T-cell (primary cell): ENCODE results near the gene MAGEF1. TPM values are rescaled to one million over a fixed set of nuclear protein-coding genes. Genes with fewer than 3 reads are reported as not detected.

Experiments used
- ATAC-seq, 4 experiments: fragments of 200-7000 bp in 3 of 4; fragments of 150-1000 bp in 1 of 4; cut with Tn5 transposase; replicated peaks in 1 of 4; 1 replicate in 3 of 4; 2 replicates in 1 of 4; pipeline ENCODE4 v1.10.0; 2021; ENCODE audit warnings: moderate library complexity in 3 of 4, mild to moderate bottlenecking in 2 of 4, moderate number of reproducible peaks in 1 of 4
- CTCF ChIA-PET, 2 donors: fragments of 300-600 bp; sonication (Branson Sonifier 250); formaldehyde crosslinking; loops; one replicate each; lab custom pipeline; 2022; ENCODE audit warnings: antibody characterized with exemption in 2 of 2; lab: Charles Lee
- POLR2A ChIA-PET, 2 donors: fragments of 300-600 bp; sonication (Branson Sonifier 250); formaldehyde crosslinking; loops; one replicate each; lab custom pipeline; 2022; ENCODE audit warnings: antibody characterized with exemption in 2 of 2; lab: Charles Lee
- DNase-seq, 35 experiments: peaks; one replicate each; pipeline versions ENCODE4 v3.0.0 to v3.0.0-alpha.2; 2013 to 2023
- H3K27ac ChIP-seq: one replicate; pipeline ENCODE4 v1.5.1; 2013; ENCODE audit warnings: low read length
- H3K27me3 ChIP-seq, 2 experiments: replicated peaks in 1 of 2; 1 replicate in 1 of 2; 2 replicates in 1 of 2; pipeline versions ENCODE4 v1.6.1 to v1.7.0; 2013; ENCODE audit warnings: low read length in 1 of 2, mixed read lengths in 1 of 2; ENCODE audit not compliant: control insufficient read depth in 2 of 2, insufficient read depth in 2 of 2; ENCODE audit errors: extremely low read depth in 1 of 2
- H3K36me3 ChIP-seq, 2 donors: 1 replicate in 1 of 2; 2 replicates in 1 of 2; pipeline versions ENCODE4 v1.6.1 to v1.7.0; 2013; ENCODE audit warnings: low read length in 1 of 2; ENCODE audit not compliant: control insufficient read depth in 2 of 2, insufficient read depth in 1 of 2; ENCODE audit errors: extremely low read depth in 1 of 2
- H3K4me1 ChIP-seq, 2 experiments: 1 replicate in 1 of 2; 2 replicates in 1 of 2; pipeline versions ENCODE4 v1.6.1 to v1.7.0; 2013; ENCODE audit warnings: low read length in 2 of 2, mixed read lengths in 1 of 2; ENCODE audit not compliant: insufficient read depth in 2 of 2, control insufficient read depth in 1 of 2; ENCODE audit errors: extremely low read depth in 1 of 2
- H3K4me3 ChIP-seq, 2 donors: 1 replicate in 1 of 2; 2 replicates in 1 of 2; pipeline versions ENCODE4 v1.5.1 to v1.7.0; 2013; ENCODE audit warnings: mild to moderate bottlenecking in 2 of 2, low read length in 1 of 2, moderate library complexity in 1 of 2; ENCODE audit not compliant: control insufficient read depth in 1 of 2; ENCODE audit errors: extremely low read depth in 1 of 2
- H3K9me3 ChIP-seq: 2 replicates; pipeline ENCODE4 v1.7.0; 2013
- H3K27ac Mint-ChIP-seq, 2 donors: one replicate each; pipeline ENCODE4 v1.8.0; 2020 to 2021; ENCODE audit warnings: mild to moderate bottlenecking in 2 of 2, mixed read lengths in 2 of 2
- H3K27me3 Mint-ChIP-seq, 2 donors: one replicate each; pipeline ENCODE4 v1.8.0; 2021 to 2022; ENCODE audit warnings: mixed read lengths in 2 of 2
- H3K36me3 Mint-ChIP-seq: one replicate; pipeline ENCODE4 v1.8.0; 2021; ENCODE audit warnings: mixed read lengths
- H3K4me1 Mint-ChIP-seq, 3 donors: one replicate each; pipeline ENCODE4 v1.8.0; 2020 to 2022; ENCODE audit warnings: mixed read lengths in 3 of 3, mild to moderate bottlenecking in 1 of 3
- H3K4me3 Mint-ChIP-seq, 3 donors: one replicate each; pipeline ENCODE4 v1.8.0; 2020 to 2022; ENCODE audit warnings: mild to moderate bottlenecking in 3 of 3, mixed read lengths in 3 of 3, moderate library complexity in 3 of 3
- H3K9me3 Mint-ChIP-seq, 3 donors: one replicate each; pipeline ENCODE4 v1.8.0; 2020 to 2022; ENCODE audit warnings: mixed read lengths in 3 of 3
- WGBS: methylation state at CpG from one replicate; pipeline ENCODE4 v1.1.5; 2013; ENCODE audit warnings: missing lambda C conversion rate; ENCODE audit not compliant: insufficient coverage; 5-methylcytosine and 5-hydroxymethylcytosine counted together
- total RNA-seq, 35 experiments: library from RNA in 6 of 35; stranded (reverse) in 6 of 35; fragments of 120-200 nt in 1 of 35; gene quantifications; one replicate each; pipeline versions ENCODE4 v1.2.1 to v1.2.4 and lab custom pipeline; 2013 to 2026

MAGEF1 gene, protein sequence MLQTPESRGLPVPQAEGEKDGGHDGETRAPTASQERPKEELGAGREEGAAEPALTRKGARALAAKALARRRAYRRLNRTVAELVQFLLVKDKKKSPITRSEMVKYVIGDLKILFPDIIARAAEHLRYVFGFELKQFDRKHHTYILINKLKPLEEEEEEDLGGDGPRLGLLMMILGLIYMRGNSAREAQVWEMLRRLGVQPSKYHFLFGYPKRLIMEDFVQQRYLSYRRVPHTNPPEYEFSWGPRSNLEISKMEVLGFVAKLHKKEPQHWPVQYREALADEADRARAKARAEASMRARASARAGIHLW
- total RNA-seq (10 to 100 TPM in 4 of 5 donors, 1 to 10 TPM in 1; 8.6 to 17.7 (median 16.1) TPM), total RNA-seq (lab: John Stamatoyannopoulos, UW) (2.2 to 31.9 (median 10.7) reads per million in 29 experiments)
- total RNA-seq (2013), result 13.2 TPM

DNA sequence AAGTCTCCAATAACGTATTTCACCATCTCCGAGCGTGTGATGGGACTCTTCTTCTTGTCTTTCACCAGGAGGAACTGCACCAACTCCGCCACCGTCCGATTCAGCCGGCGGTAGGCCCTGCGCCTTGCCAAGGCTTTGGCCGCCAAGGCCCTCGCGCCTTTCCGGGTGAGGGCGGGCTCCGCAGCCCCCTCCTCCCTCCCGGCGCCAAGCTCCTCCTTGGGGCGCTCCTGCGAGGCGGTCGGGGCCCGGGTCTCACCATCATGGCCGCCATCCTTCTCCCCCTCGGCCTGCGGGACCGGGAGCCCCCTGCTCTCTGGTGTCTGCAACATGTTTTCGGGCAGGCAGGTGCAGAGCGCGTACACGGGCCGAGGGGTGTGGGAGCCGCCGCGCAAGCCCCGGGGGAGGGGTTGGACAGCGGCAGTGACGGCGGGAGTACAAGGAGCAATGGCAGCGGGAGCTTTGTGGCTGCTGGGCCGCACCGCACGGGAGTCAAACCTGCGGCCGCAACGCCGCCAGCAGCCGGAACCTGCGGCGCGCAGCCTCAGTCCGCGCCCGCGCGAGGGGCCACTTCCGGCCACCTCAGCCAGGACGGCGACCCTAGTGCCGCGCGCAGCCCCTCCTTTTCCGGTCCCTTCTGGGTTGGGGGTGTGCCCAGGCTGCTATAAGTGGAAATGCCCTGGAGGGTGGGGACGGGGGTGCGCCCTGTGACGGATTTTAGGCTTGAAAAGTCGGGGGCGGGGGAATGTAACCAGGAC lies at the start of gene MAGEF1:
MAGEF1 (minus strand) TSS at position 572 of the 755 bp plus-strand sequence; CDS start at position 329, 243 bp downstream.
- no peaks in the 10 kb centered on the region for H3K9me3 ChIP-seq
- Mint-ChIP-seq H3K27ac (peak within 1 kb of the TSS; percentile 83 to 88), H3K36me3 (peaks cover 17% of the 10 kb centered on the region), H3K27me3 (no peaks in the 10 kb centered on the region), H3K4me3 (peak within 1 kb of the TSS; percentile 78 to 91 (median 85)), H3K9me3 (no peaks in the 10 kb centered on the region), H3K4me1 (peaks cover 30 to 33% (median 31%) of the 10 kb centered on the region in 3 donors)
- no peaks in the 10 kb centered on the region for H3K36me3 ChIP-seq
- H3K27ac ChIP-seq, result peak within 1 kb of the TSS; percentile 66
- peaks cover 5 to 22% of the 10 kb centered on the region in 2 experiments for H3K4me1 ChIP-seq
- H3K4me3 ChIP-seq, result peak within 1 kb of the TSS; percentile 74 to 88
- WGBS, result under 1% methylated on average over 58 of the region's 67 CpGs
- ChIA-PET CTCF (interaction anchor here in 1 of 2 donors (1.9 kb wide), 1 partner anchor 151 kb away, joined by 5 read pairs; the partner anchor contains the start of gene EPHB3), POLR2A (no interaction called here)
- peak; percentile 44 to 79 (median 63) for DNase-seq
- peak; percentile 88 to 89 (median 88) for ATAC-seq
- H3K27me3 ChIP-seq, result no peaks in the 10 kb centered on the region

DNA sequence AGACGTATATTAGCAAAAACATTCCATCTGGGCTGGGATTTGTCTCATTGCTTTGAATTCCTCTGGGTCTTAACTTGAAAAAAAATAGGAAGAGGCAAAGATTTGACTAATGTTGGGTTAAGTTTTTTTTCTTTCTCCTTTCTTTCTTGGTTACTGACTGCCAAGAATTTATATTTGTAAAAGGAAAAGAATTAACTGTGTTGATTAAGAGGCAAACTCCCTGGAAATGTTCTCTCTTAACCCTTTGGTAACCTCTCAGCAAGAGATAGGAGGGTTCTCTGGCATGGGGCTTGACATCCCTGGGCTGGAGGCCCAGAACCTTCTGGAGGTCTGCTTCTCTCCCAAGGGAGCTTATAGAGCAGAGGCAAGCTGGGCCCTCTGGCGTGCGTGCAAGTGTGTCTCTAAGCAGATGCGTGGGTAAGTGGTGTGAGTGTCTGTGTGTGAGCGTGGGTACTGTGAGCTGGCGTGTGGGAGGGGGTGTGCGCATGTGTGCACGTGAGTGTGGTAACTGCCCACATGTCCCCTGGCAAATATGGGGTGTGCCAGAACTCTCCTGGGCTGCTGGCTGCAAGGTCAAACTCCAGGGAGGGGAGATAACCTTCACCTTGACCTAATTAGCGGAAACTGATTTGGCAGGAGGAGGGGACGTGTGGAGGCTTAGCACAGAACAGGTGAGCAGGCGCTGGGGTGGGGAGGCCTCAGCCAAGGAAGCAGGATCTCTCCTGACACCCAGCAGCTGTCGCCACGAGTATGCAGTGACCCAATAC lies 49.4 kb upstream of the MAGEF1 start:
- 73% methylated on average over 10 of the region's 13 CpGs for WGBS
- POLR2A ChIA-PET, result no interaction called here

DNA sequence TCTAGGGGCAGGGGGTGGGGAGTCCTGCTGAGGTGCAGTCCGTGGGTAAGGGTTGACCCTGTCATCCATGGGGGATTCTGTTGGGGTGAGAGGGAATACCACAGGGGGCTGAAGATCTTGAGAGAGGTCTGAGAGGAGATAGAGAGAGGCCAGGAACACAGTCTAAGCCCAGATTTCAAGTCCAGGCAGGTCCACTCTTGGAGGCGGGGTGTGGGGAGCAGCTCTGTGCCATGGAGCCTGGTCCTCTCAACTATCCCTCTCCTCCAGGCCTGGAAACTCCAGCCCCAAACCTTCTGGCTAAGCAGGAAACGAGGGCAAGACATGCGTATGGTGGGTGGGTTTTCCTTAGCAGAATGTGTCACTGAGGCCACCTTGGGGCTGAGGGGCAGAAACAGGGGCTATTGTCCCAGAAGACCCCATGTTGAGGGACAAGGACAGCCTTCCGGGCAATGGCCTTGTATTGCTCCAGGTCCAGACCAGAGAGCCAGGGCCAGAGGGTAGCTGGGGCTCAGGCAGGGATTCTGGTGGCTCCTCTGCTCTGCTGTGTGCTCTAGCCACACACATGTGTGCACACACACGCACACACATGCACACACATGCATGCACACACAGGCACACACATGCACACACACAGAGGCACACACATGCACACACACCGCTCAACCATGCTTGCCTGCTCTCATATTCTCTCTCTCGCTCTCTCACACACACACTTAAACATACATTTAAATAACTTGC lies 48.6 kb upstream of the MAGEF1 start:
- H3K9me3 ChIP-seq, result no peaks in the 10 kb centered on the region
- Mint-ChIP-seq H3K4me1 (peaks cover 0 to 8% (median 0%) of the 10 kb centered on the region in 3 donors), H3K36me3 (no peaks in the 10 kb centered on the region), H3K4me3 (no peak overlapping the region), H3K27ac (no peak overlapping the region), H3K27me3 (peaks cover 0 to 19% of the 10 kb centered on the region in 2 donors), H3K9me3 (no peaks in the 10 kb centered on the region)
- no peak for ATAC-seq
- DNase-seq, result no peak
- WGBS, result 76% methylated on average over 6 of the region's 8 CpGs
- H3K4me3 ChIP-seq, result no peak overlapping the region
- no peaks in the 10 kb centered on the region for H3K36me3 ChIP-seq
- POLR2A ChIA-PET, result interaction anchor here in 1 of 2 donors (0.5 kb wide), 1 partner anchor 825 kb away, joined by 5 read pairs; the partner anchor contains the start of gene SENP2
- CTCF ChIA-PET, result interaction anchor here (0.6 to 1.0 kb wide), 2 partner anchors 71 to 398 kb away, joined by 3 to 5 read pairs; no protein-coding TSS in a partner anchor
- no peak overlapping the region for H3K27ac ChIP-seq
- H3K27me3 ChIP-seq, result peaks cover 0 to 32% of the 10 kb centered on the region in 2 experiments
- no peaks in the 10 kb centered on the region for H3K4me1 ChIP-seq

More for the DNA sequence above, 49.4 kb upstream of the MAGEF1 start:
- CTCF ChIA-PET, result interaction anchor here in 1 of 2 donors (0.6 kb wide), 2 partner anchors 204 to 399 kb away, joined by 3 to 5 read pairs; no protein-coding TSS in a partner anchor
- DNase-seq (no peak), ATAC-seq (no peak)
- H3K27ac Mint-ChIP-seq, result no peak overlapping the region
- H3K4me1 ChIP-seq, result no peaks in the 10 kb centered on the region
- peaks cover 0 to 10% (median 0%) of the 10 kb centered on the region in 3 donors for H3K4me1 Mint-ChIP-seq
- no peaks in the 10 kb centered on the region for H3K9me3 ChIP-seq
- no peaks in the 10 kb centered on the region for H3K36me3 ChIP-seq
- H3K27ac ChIP-seq, result no peak overlapping the region
- no peak overlapping the region for H3K4me3 ChIP-seq
- no peaks in the 10 kb centered on the region for H3K9me3 Mint-ChIP-seq
- no peak overlapping the region for H3K4me3 Mint-ChIP-seq
- H3K27me3 Mint-ChIP-seq, result peaks cover under 1 to 22% of the 10 kb centered on the region in 2 donors
- H3K27me3 ChIP-seq, result peaks cover 0 to 33% of the 10 kb centered on the region in 2 experiments
- no peaks in the 10 kb centered on the region for H3K36me3 Mint-ChIP-seq

DNA sequence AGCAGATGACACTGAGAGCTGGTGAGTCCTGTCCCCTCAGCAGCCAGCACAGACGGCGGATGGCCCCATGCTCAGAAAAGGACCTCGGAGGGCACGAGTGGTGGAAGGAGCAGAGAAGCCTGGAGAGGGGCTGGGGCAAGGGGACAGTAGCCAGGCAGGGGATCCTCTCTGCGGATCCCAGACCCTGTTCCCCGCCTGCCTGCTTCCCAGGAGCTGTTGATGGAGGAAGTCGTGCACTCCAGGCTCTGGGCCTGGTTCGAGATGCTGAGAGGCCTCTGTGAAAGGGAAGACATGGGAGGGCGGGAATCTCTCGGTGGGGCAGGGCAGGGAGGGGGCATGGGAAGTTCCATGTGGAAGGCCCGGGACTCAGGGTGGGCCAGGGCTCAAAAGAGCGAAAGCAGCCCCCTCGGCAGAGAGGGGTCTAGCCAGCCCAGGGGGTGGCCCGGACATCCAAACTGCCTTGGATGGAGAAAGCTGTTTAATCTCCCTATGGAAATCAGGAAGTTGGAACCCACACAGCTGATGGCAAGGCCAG lies 47.9 kb upstream of the MAGEF1 start:
- Histone ChIP-seq H3K27me3 (peaks cover 0 to 29% of the 10 kb centered on the region in 2 experiments), H3K4me3 (no peak overlapping the region), H3K27ac (no peak overlapping the region), H3K9me3 (no peaks in the 10 kb centered on the region), H3K36me3 (no peaks in the 10 kb centered on the region), H3K4me1 (no peaks in the 10 kb centered on the region)
- Mint-ChIP-seq H3K4me1 (peaks cover 0 to 8% (median 0%) of the 10 kb centered on the region in 3 donors), H3K27me3 (peaks cover 0 to 19% of the 10 kb centered on the region in 2 donors), H3K36me3 (no peaks in the 10 kb centered on the region), H3K27ac (no peak overlapping the region), H3K4me3 (no peak overlapping the region), H3K9me3 (no peaks in the 10 kb centered on the region)
- DNase-seq (no peak), ATAC-seq (no peak)
- 85% methylated on average over 14 of the region's 14 CpGs for WGBS
- CTCF ChIA-PET, result interaction anchor here in 1 of 2 donors (0.5 to 1.0 kb wide), 2 partner anchors 22 to 70 kb away, joined by 3 to 4 read pairs; no protein-coding TSS in a partner anchor
- POLR2A ChIA-PET, result interaction anchor here (0.5 to 0.7 kb wide), 2 partner anchors 387 to 826 kb away, joined by 3 to 5 read pairs; partner anchors contain the start of gene SENP2 (in 1 of the 2)

DNA sequence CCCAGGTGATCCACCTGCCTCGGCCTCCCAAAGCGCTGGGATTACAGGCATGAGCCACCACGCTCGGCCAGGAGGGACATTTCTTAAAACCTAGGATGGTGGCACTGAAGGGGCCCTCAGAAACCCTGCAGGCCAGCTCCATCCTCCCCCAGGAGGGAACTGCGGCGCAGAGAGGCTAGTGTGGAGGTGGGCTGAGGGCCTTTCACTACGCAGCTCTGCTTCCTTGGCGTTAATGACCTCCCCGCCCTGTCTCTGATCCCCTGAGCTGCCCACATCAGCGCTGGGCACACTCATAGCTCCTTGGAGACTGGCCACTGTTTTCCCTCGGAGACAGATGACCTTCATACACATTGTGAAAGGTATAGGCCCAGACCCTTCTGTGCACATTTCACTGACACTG lies 46.2 kb upstream of the MAGEF1 start:
- H3K4me1 ChIP-seq, result no peaks in the 10 kb centered on the region
- H3K27me3 ChIP-seq, result peaks cover 0 to 26% of the 10 kb centered on the region in 2 experiments
- H3K4me1 Mint-ChIP-seq, result peaks cover 0 to 8% (median 0%) of the 10 kb centered on the region in 3 donors
- ChIA-PET CTCF (no interaction called here), POLR2A (no interaction called here)
- 52% methylated on average over 3 of the region's 11 CpGs for WGBS
- H3K27ac Mint-ChIP-seq, result no peak overlapping the region
- ATAC-seq (no peak), DNase-seq (no peak)
- no peaks in the 10 kb centered on the region for H3K36me3 Mint-ChIP-seq
- no peak overlapping the region for H3K4me3 Mint-ChIP-seq
- no peaks in the 10 kb centered on the region for H3K36me3 ChIP-seq
- H3K27me3 Mint-ChIP-seq, result peaks cover 0 to 12% of the 10 kb centered on the region in 2 donors
- H3K4me3 ChIP-seq, result no peak overlapping the region
- no peak overlapping the region for H3K27ac ChIP-seq
- no peaks in the 10 kb centered on the region for H3K9me3 ChIP-seq
- H3K9me3 Mint-ChIP-seq, result no peaks in the 10 kb centered on the region
